DND-41 (cell line): ENCODE data around the gene RBM22.

Experiments
- CTCF ChIP-seq: IDR thresholded peaks from 2 replicates; pipeline ENCODE4 v1.5.1; 2012; ENCODE audit warnings: borderline replicate concordance, low read length, moderate library complexity, mild to moderate bottlenecking; ENCODE audit not compliant: poor library complexity, severe bottlenecking; ENCODE audit errors: extremely low read depth
- EZH2 ChIP-seq: IDR thresholded peaks from 3 replicates; pipeline ENCODE4 v1.6.1; 2012; ENCODE audit warnings: borderline replicate concordance, low read depth, mild to moderate bottlenecking, moderate library complexity, low read length, inconsistent platforms; ENCODE audit not compliant: severe bottlenecking

GRCh38 chr5:150672237-150672883, 28.5 kb downstream of the RBM22 start:
- TF ChIP-seq CTCF (no peak), EZH2 (no peak)
